AG04450 (cell line): Measurements from ENCODE around the gene FAM240B. TPM values are rescaled to one million over a fixed set of nuclear protein-coding genes. Genes with fewer than 3 reads are reported as not detected.

Experiments used
- CTCF ChIA-PET: fragments of 300-600, 350-600 bp; formaldehyde crosslinking; extraction: SDS; loops from one replicate; lab custom pipeline; 2022; ENCODE audit warnings: antibody characterized with exemption, inconsistent platforms; lab: Charles Lee
- POLR2A ChIA-PET: fragments of 350-600 bp; formaldehyde crosslinking; extraction: SDS; loops from one replicate; lab custom pipeline; 2021; ENCODE audit warnings: antibody characterized with exemption, inconsistent platforms; lab: Yijun Ruan, JAX
- DNase-seq: peaks from one replicate; pipeline ENCODE4 v3.0.0-alpha.2; 2011; ENCODE audit warnings: low read depth, low spot score
- H3K27ac ChIP-seq: one replicate; pipeline ENCODE4 v1.5.1; 2012; ENCODE audit warnings: low read depth, low read length, control low read depth
- H3K27me3 ChIP-seq: one replicate; pipeline ENCODE4 v1.6.0; 2012; ENCODE audit warnings: low read length; ENCODE audit not compliant: control insufficient read depth, insufficient read depth
- H3K4me3 ChIP-seq: 2 replicates; pipeline ENCODE4 v1.5.1; 2011; ENCODE audit warnings: mild to moderate bottlenecking, low read depth, low read length, control low read depth
- H3K9me3 ChIP-seq: 2 replicates; pipeline ENCODE4 v1.5.1; 2012; ENCODE audit warnings: low read length; ENCODE audit not compliant: control insufficient read depth, insufficient read depth
- polyA minus RNA-seq: library from RNA; depleted of rRNA, polyadenylated mRNA; stranded (reverse); fragments of >200 nt; gene quantifications from 2 replicates; pipeline ENCODE4 v1.2.3, GENCODE V29; 2011; rRNA and poly(A)+ RNA removed
- polyA plus RNA-seq: library from polyadenylated mRNA; depleted of rRNA; stranded (reverse); fragments of >200 nt; gene quantifications from 2 replicates; pipeline ENCODE4 v1.2.3, GENCODE V29; 2011; rRNA removed
- TF ChIP-seq, protein P1 (sequence below): IDR thresholded peaks from 2 replicates; pipeline ENCODE4 v1.5.1; 2011; ENCODE audit warnings: low read depth, low read length, control low read depth, inconsistent platforms

FAM240B gene
- polyA plus RNA-seq = not detected in 2 replicates
- polyA minus RNA-seq = not detected in 2 replicates

- POLR2A ChIA-PET = no interaction called here
- DNase-seq = no peak
- no peak within 1 kb of the TSS for H3K4me3 ChIP-seq
- TF ChIP-seq, protein P1, sequence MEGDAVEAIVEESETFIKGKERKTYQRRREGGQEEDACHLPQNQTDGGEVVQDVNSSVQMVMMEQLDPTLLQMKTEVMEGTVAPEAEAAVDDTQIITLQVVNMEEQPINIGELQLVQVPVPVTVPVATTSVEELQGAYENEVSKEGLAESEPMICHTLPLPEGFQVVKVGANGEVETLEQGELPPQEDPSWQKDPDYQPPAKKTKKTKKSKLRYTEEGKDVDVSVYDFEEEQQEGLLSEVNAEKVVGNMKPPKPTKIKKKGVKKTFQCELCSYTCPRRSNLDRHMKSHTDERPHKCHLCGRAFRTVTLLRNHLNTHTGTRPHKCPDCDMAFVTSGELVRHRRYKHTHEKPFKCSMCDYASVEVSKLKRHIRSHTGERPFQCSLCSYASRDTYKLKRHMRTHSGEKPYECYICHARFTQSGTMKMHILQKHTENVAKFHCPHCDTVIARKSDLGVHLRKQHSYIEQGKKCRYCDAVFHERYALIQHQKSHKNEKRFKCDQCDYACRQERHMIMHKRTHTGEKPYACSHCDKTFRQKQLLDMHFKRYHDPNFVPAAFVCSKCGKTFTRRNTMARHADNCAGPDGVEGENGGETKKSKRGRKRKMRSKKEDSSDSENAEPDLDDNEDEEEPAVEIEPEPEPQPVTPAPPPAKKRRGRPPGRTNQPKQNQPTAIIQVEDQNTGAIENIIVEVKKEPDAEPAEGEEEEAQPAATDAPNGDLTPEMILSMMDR = no peak
- no peak within 1 kb of the TSS for H3K27ac ChIP-seq
- H3K27me3 ChIP-seq = peaks cover 10% of the 10 kb centered on the region
- CTCF ChIA-PET = interaction anchor here (1.1 to 1.5 kb wide), 3 partner anchors 8 to 78 kb away, joined by 3 to 5 read pairs (median 4); no protein-coding TSS in a partner anchor
- H3K9me3 ChIP-seq = no peaks in the 10 kb centered on the region; the same call in 1 of the 2 replicates
Observed at GRCh38 chr9:38720083-38720745, at the start of gene FAM240B. Gene FAM240B, minus strand, starts transcription at chr9:38720133. Its CDS starts 16,134 bp downstream, at chr9:38703999.

DNA sequence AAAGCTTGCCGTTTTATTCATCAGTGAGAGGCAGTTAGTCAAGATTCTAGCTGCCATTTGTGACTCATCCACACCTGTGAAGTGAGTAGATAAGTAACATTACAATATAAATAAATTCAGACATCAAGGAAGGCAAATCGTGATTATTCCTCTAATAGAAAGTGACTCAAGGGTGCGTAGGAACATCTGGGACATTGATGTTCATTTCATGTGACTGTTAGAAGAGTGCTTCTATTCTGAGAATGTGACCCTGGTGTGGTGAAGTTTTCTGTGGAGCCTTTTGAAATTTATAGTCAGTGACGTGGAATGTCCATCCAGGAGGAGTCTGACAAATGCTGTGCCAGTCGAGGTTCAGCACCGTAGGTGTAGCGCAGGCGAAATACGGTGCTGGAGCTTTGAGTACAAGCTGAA, 48.4 kb upstream of the FAM240B start:
- no peak for DNase-seq
- TF ChIP-seq, protein P1 = no peak
- ChIA-PET POLR2A (no interaction called here), CTCF (no interaction called here)
- Histone ChIP-seq H3K9me3 (no peaks in the 10 kb centered on the region; the same call in 1 of the 2 replicates), H3K27ac (no peak overlapping the region), H3K27me3 (no peaks in the 10 kb centered on the region), H3K4me3 (no peak overlapping the region)

GRCh38 chr9:38765101-38765500, 45.2 kb upstream of the FAM240B start:
- H3K4me3 ChIP-seq = no peak overlapping the region
- no peaks in the 10 kb centered on the region for H3K27me3 ChIP-seq
- POLR2A ChIA-PET = no interaction called here
- CTCF ChIA-PET = no interaction called here
- DNase-seq = no peak
- H3K9me3 ChIP-seq = no peaks in the 10 kb centered on the region; the same call in 1 of the 2 replicates
- H3K27ac ChIP-seq = no peak overlapping the region
- TF ChIP-seq, protein P1 = no peak

- Histone ChIP-seq H3K9me3 (no peaks in the 10 kb centered on the region), H3K27me3 (no peaks in the 10 kb centered on the region), H3K27ac (no peak overlapping the region), H3K4me3 (no peak overlapping the region)
- DNase-seq = no peak
- TF ChIP-seq, protein P1 = no peak
- CTCF ChIA-PET = no interaction called here
- POLR2A ChIA-PET = no interaction called here
Observed at GRCh38 chr9:38761999-38762398, 42.1 kb upstream of the FAM240B start.

DNA sequence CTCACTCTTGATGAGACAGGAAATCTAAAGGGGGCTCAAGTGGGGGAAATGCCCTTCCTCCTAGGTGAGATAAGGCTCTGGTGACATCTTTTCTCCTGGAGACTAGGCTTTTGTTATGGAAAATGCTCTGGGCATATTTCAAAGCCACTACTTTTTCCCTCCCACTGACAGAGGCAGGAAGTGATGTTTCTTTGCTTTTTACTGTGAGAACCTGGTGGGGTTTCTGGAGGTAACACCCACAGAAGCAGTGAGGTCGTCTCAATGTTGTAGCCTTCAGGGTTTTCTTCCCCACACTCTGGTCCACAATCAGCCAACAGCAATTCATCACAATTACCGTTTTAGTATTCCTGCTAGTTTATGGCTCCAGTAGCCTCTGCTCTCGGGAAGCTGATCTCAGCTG, 41.4 kb upstream of the FAM240B start:
- Histone ChIP-seq H3K4me3 (no peak overlapping the region), H3K9me3 (no peaks in the 10 kb centered on the region), H3K27me3 (no peaks in the 10 kb centered on the region), H3K27ac (no peak overlapping the region)
- CTCF ChIA-PET = no interaction called here
- POLR2A ChIA-PET = no interaction called here
- TF ChIP-seq, protein P1 = no peak
- DNase-seq = no peak
